GM18502 (cell line): ENCODE results near the gene HBS1L.

Experiments used
- ATAC-seq: cut with Tn5 transposase; IDR thresholded peaks from one replicate; pipeline ENCODE4 v1.9.1; 2021; ENCODE audit warnings: mild to moderate bottlenecking; ENCODE audit not compliant: unreplicated experiment, poor library complexity

The HBS1L gene

GRCh38 chr6:135043364-135043763 is 11.3 kb downstream of the HBS1L start:
- ATAC-seq = no peak

GRCh38 chr6:135038335-135038734 is 16.3 kb downstream of the HBS1L start:
- ATAC-seq = no peak

DNA sequence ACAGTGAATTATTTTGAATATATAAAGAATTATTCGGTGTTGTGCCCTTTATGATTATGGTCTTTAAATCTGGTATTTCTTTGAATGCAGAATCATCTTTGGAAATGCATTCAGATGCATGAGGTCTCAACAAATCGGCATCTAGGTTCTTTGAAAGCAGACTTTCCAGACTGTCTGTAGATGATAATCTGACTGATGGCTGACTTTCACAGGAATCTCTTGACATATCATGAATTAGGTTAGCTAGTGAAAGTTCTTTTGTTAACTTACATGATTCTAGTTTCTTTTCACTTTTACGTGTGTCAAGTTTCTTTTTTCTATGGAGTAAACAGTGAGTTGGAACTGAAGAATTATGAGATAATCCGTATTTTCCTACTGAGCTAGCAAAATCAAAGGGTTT is 17.1 kb downstream of the HBS1L start:
- ATAC-seq = no peak

- ATAC-seq = no peak
Observed at GRCh38 chr6:135036731-135037420, 17.7 kb downstream of the HBS1L start.

DNA sequence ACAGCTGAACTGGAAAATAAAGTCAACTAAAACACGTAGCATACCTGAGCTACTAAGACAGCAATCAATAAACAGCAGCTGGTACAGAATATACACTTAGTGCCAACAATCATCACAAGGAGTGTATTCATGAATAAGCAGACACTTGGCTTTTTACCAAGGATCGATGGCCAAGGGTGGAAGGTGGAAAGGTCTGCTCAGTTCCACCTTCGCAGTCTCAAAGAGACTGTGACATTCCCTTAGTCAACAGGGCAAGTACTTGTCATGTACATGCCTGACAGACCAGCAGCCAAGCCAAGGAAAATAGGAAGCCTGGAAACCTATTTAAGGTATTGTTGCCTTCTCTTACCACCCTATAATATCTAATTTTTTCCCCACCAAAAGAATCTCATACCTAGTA is 21.4 kb downstream of the HBS1L start:
- no peak for ATAC-seq

- no peak for ATAC-seq
Observed at GRCh38 chr6:135030532-135031178, 24.0 kb downstream of the HBS1L start.

- peak; percentile 96 for ATAC-seq
Observed at GRCh38 chr6:135030056-135030473, 24.6 kb downstream of the HBS1L start.

GRCh38 chr6:135025775-135026174 is 28.8 kb downstream of the HBS1L start:
- no peak for ATAC-seq

DNA sequence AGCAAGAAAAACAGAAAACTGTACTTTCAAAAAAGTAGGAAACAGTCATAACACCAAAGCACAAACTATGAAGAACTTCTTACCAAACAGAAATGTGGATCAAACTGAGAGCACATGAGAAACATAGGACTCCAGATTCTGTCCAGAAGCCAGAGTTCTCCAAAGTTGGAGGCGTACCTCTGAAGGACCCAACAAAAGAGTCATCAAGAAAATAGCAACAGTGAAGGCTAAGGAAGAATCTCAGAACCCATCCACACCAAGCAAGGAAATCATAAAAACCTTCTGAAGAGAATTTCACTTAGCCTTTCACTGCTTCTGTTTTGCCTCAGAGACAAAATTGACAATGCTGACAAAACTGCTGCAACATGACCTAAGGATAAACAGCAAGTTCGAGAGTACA is 29.4 kb downstream of the HBS1L start:
- no peak for ATAC-seq

GRCh38 chr6:135022050-135022697 is 32.4 kb downstream of the HBS1L start:
- no peak for ATAC-seq

GRCh38 chr6:135021310-135022049 is 33.1 kb downstream of the HBS1L start:
- peak; percentile 79 for ATAC-seq

DNA sequence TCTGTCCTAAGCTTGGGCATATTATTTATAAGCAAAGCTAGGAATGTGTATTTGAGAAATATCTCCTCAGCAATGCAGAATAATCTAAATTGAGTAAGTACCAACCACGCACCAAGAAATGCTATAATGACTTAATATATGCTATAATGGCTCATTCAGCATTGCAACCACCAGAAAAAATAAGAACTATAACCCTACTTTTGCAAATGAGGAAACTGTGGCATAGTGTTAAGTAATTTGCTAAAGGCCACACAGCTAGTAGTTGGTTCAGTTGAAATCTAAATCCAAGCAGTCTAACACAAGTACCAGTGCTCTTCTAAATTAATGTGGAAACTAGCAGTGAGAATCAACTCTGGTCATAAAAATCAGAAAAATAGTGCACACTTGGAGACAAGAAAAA is 35.7 kb downstream of the HBS1L start:
- no peak for ATAC-seq

- no peak for ATAC-seq
Observed at GRCh38 chr6:135018052-135018451, 36.6 kb downstream of the HBS1L start.

DNA sequence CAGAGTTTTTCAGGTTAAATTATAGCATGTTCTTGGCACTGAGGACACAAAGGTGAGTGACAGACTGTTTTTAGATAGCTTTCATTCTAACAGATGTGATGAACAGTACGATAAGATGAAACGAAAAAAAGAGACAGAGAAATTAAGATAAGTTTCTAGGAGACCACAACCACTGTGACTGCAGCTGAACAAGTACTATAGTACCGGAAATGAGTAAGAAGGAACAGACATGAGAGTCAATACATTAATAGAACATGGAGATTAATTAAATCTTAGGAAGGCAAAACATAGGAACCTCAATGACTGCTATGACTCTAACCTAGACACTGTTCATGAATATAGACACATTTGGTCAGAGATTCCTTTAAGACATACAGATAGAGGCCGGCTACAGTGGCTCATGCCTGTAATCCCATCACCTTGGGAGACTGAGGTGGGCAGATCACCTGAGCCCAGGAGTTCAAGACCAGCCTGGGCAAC is 40.2 kb downstream of the HBS1L start:
- peak; percentile 87 for ATAC-seq

GRCh38 chr6:135013211-135013610 is 41.4 kb downstream of the HBS1L start:
- ATAC-seq = no peak

GRCh38 chr6:135012764-135013163 is 41.9 kb downstream of the HBS1L start:
- ATAC-seq = no peak

GRCh38 chr6:135012349-135012748 is 42.3 kb downstream of the HBS1L start:
- ATAC-seq = no peak

DNA sequence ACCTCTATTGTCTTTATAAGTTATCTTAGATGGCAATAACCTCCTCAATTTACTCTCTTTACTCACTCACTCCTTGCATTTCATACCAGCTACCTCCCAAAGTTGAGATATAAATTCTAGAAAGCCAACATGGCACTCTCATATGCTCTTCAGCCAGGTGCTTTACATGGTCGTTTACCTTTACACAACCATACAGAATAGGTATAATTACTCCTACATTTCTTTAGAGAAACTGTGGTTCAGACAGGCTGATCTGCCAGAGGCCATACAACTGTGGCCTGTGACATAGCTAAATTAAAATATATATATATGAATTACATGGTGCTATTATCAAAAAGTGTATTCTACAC is 45.7 kb downstream of the HBS1L start:
- ATAC-seq = peak; percentile 12

- peak; percentile 85 for ATAC-seq
Observed at GRCh38 chr6:135008072-135008940, 46.3 kb downstream of the HBS1L start.

GRCh38 chr6:135006386-135006914 is 48.2 kb downstream of the HBS1L start:
- ATAC-seq = no peak
